GM19023 (cell line): ENCODE data around the gene ATP13A1.

Experiments used
- ATAC-seq: cut with Tn5 transposase; IDR thresholded peaks from one replicate; pipeline ENCODE4 v1.9.1; 2021; ENCODE audit warnings: mild to moderate bottlenecking, moderate library complexity; ENCODE audit not compliant: unreplicated experiment

ATP13A1 gene

DNA sequence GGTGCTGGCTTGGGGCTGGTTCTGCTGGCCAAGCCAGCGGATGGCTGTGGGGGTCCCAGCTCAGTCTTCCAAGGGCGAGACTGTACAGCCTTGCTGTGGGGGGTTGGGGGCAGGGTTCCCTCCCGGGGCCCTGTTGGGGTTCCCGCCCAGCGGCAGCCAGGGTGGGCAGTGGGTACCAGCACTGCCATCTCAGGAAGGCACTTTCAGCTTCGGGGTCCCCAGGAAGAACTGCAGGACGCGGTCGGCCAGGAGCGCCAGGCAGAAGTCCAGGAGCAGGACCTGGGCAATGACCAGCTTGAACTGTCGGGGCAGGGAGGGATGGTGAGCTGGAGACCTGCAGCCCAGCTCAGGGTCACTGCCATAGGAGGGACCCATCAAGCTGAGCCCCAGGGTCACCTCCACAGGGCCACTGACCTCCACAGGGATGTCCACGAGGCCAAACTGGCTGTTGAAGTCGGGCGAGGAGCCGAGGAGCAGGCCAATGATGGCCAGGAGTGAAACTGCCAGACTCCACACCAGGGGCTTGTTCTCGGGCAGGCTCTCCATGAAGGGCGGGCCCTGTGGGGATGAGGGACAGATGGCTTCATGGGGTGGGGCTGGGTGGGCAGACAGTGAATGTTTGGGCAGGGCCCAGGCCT, 18.1 kb downstream of the ATP13A1 start:
- ATAC-seq = no peak

DNA sequence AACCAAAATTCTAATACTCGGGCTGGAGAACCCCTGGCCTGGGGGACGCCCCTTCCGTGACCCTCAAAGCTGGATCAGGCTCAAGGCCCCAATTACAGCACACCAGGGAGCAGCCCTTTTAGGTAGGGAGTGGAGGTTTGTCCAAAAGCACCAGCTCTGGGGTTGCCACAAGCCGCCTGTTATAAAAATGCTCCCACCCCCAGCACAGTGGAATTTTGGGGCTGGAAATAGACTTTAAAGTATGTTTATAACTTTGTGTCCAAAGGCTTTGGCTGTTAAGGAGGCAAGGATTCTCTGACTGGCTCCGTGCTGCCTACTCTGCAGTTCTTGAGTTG, 19.5 kb downstream of the ATP13A1 start:
- ATAC-seq = no peak

DNA sequence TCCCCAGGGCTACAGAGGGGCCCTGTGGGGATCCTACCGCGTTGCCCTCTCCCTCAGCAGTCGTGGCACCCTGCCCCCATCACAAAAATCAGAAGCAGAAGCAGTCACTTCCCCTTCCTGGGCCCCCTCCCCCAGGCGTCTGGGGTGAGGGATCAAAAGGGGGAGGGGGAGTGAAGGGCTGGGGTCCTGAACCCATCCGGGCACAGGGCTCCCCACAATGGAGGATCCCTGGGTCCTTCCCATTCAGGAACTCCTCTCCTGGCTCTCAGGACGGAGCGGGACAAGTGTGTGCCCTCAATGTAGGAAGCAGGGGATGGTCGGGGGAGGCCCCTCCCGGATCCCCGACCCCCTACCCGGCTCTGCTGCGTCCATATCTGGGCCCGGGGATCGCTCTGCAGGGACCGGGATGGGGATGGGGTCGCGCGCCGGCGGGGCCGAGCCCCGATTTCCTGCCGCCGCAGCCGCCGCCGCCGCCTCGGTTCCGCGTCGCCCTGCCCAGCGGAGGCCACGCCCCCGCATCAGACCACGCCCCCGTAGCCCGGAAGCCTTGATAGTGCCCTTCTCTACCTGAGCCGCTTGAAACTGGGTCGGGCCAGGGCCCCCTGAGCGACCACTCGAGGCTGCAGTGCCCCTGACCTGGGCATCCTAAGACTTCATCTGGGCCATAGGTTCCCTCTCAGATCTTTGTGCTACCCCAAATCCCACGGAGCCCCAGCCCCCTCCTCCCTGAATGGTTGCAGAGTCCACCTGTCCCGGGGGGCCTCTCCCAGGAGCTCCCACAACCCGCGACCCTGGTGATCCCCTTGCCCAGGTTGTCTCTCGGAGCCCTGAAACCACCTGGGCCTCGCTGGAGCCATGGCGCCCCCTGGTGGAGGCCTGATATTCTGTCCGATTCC, 20.1 kb downstream of the ATP13A1 start, which contains the start of gene GMIP:
Gene GMIP (minus strand): TSS at position 500 of the 896 bp plus-strand sequence. CDS start 128 bp downstream, at position 372.
- peak; percentile 71 for ATAC-seq

DNA sequence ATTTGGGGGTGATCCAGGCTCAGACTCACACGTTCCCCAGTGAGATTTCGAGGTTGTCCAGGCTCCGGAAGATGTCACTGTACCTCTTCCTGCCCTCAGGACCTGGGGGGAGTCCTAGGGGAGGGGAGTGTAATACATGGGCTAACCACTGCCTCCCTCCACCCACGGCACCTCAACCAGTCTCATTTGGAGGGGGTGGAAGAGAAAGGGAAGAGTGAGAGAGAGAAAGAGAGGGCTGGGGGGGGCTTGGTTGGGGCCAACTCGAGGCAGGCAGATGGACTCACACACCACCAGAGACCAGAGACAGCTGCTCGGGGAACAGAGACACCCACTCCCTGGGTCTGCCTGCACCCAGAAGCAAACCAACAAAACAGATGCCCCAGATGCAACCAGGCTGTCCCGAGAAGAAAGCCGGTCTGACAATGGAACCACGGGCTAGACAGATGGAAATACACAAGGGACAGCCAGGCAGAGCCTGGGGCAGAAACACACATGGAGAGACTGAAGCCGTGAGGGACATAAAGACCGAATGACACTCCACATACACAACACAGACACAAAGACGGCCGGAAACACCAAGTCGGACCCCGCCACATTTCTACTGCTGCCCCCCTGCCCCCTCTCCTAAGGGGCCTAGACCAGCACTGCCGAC, 20.8 kb downstream of the ATP13A1 start:
- ATAC-seq = peak; percentile 15

DNA sequence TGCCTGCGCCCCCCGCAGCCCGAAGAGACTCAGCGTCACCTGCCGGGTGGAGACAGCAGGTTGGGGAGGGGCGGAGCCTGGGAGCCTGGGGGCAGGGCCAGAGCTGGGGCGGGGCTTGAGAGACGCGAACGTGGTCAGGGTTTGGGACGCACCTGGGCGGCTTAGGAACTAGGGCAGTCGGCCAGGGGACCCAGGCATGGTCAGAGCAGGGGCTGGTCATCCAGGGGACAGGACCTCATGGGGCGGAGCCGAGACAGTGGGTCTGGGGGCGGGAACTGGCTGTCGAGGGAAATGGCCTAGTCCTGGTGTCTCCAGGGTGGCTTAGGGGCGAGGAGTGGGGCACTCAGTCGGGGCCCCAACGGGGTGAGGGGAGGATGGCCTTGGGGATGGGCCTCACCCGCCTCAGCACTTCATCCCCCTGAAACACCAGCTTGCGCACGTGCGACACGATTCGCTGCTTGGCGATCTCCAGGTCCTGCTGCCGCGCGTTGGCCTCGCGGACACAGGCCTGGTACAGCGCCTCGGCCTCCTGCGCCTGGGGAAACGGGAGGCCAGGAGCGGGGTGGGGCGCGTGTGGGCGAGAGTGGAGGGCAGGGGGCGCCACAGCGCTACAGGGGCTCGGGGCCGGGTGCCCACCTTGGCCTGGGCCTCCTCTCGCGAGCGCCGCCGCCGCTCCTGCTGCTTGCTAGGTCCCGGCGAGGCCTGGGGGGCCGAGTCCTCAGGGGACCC, 25.8 kb downstream of the ATP13A1 start:
- ATAC-seq = no peak

DNA sequence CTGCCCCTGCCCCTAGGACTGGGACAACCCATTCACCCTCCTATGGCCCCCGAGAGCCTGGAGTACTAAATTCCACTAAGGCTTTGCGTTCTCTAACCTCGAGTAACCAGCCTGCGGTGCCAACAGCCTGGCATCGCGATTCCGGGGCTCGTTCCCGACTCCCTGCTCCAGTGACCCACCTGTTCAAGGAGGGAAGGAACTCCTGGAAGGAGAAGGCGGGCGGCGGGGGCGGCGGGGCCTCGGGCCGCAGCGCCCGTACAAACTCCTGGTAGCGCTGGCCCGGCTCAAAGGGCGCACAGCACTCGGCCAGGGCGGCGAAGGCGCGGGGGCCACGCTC, 26.3 kb downstream of the ATP13A1 start:
- no peak for ATAC-seq

DNA sequence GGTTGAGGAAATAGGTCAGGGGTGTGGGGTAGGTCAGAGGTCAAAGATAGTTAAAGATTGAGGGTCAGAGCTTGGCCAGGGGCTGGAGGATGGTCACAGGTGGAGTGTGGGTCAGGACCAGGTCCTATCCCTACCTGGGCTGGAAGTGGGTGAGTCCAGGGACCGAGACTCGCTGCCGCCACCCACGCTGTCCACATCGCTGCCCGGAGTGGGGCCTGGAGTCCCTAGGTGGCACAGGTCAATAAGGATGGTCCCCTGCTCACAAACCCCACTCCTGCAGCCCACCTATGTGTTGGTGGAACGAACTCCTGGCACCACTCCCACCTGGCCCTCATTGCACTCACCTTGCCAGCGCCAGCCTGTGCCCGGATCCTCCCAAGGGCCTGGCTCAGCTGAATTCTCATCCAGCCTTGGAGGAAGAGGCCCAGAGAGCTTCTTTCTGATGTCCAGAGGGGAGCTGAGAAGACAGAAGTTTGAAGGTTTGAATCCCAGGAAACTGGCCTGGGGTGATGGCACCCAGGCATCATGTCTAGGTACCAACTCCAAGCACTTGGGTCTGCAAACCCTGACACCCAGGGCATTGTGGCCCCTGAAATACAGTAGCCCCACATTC, 26.8 kb downstream of the ATP13A1 start:
- no peak for ATAC-seq

DNA sequence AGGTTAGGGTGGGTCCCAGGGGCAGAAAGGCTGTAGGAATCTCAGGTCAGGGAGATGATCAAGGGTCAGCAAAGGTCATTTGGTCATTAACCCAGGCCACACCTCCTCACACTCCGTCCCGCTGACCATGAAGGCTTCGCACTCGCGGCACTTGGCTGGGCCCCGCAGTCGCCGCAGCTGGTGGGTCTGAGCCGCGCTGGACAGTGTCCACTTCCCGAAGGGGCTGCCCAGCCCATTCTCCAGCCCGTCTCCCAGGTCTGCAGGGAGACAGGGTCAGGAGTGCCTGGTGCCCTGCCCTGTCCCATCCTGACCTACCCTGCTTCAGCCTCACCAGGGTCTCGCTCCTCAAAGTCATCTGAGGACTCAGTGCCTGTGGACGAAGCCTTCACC, 28.2 kb downstream of the ATP13A1 start:
- ATAC-seq = no peak

DNA sequence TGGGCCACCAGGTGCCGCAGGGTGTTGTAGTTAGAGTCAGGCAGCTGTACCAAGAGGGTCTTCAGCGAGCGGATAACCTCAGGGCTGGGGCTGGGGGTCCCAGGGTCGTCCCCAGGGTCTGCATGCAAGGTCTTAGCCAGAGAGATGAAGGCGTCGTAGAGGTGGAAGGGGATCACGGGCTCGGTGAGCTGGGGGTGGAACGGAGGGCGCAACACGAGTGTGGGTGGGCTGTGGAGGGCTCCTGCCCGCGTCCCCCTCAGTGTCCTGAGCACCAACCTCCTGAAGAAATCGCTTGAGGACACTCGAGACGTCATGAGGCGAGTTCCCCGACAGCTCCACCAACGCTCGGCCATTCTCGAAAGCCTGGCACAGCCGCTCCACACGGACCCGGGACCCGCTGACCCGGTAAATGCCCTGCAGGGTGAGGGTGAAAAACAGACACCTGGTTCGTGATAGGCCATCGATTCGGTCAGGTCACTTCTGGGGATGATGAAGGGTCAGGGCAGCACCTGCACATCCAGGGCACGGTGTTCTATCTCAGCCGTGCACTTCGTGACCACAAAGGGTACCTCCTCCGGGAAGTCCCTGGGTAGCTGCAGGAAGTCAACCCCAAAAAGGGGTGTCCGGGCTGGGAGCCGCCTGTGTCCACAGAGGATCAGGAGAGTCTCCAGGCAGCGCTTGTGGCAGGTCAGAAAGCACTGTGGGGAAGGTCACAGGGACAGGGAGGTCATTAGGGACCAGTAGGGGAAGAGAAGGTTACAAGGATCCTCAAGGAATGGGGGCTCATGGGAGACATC, 28.8 kb downstream of the ATP13A1 start:
- ATAC-seq = no peak

DNA sequence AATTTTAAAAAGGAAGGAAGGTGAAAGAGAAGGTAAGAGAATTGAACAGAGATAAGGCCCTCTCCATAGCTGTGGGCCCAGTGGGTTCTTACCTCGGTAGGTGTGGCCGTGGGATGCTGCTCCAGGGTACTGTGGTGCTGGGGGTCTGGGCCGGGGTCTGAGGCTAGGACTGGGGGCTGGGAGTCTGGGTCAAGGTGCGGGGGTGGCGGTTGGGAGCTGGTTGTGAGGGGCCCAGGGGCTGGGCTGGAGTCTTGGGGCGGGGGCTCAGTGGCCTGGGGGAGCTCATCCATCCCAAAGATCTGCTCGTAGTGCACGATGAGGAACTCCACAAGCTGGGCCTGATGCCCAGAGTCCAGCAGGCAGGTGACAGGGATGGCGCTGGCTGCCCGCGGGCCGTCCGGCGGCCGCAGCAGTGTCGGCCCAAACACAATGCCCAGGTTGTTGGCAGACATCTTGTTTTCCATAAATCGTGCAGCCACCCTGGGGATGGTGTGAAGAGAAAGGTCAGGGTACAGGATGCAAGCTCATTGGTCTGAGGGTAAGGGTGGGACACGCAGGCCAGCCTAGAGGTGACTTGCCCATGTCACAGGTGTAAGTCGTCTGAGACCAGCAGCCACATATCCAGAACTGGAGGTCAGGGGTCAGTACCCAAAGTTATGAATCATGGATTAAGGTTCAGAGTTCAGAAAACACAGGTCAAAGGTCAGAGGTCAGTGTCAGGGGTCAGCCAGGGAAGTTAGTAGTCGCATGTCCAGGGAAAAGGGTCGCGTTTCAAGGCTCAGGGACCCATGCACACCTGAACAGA, 29.6 kb downstream of the ATP13A1 start:
- ATAC-seq = no peak

DNA sequence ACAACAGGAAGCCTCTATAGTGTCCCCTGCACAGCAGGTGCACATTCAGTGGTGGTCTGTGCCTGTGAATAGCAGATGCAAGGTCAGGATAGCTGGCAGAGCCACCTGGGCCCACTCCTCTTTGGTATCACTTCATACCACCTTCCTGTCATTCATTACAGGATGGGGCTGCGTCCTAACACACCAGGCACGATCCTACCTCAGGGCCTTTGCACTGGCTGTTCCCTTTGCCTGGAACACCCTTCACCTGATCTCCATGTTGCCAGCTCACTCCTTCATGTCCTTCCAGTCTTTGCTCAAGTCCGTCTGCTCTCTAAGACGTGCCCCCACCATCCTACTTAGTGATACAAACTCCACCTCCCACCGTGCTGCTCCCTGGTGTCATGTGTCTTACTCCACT, 30.8 kb downstream of the ATP13A1 start:
- ATAC-seq = no peak

DNA sequence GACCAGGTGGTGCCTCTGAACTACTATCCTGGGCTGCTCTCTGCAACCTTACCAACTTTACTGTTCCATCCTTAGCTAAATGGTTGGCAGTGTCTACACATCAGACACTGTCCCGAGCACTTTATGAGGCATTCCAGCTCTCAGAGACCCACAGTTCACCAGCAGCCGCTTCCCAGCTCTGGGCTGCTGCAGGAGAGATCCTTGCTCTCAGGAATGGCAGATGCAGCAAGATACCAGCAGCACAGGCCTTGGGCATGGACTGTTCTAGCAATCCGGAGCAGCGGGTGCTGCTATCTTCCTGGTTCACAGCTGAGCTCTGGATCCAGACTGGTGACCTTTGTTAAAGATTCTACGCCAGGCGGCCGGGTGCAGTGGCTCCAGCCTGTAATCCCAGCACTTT, 32.1 kb downstream of the ATP13A1 start:
- ATAC-seq = no peak

DNA sequence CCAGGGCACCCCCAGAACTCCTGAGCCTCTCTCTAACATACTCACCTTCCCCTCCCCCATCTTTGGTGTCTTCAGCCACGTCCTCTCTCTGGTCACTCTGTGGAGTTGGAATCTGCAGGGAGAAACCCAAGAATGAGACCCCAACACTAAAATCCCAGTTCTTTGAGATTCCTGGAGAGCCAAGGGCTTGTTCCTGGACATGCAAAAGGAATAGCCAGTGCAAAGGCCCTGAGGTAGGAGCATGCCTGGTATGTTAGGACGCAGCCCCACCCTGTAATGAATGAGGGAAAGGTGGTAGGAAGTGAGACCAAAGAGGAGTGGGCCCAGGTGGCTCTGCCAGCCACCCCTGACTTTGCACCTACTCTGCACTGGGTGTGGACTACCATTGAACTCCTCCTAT, 33.0 kb downstream of the ATP13A1 start:
- no peak for ATAC-seq

DNA sequence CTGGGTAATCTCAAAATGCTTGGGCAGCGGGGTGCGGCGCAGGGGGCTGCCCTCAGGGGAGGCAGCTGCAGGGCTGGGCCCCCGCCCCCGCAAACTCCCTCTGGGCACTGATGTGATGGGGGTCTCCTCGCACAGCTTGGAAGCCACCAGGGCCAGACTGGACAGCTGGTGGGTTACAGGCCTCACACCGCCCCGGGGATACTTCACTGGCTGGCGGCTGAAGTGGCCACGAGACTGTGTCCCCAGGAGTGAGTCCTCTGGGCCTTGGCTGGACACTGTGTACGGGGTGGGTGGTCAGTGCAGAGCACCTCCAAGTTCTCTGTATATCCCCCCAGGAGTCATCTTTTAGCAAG, 33.4 kb downstream of the ATP13A1 start:
- ATAC-seq = no peak

DNA sequence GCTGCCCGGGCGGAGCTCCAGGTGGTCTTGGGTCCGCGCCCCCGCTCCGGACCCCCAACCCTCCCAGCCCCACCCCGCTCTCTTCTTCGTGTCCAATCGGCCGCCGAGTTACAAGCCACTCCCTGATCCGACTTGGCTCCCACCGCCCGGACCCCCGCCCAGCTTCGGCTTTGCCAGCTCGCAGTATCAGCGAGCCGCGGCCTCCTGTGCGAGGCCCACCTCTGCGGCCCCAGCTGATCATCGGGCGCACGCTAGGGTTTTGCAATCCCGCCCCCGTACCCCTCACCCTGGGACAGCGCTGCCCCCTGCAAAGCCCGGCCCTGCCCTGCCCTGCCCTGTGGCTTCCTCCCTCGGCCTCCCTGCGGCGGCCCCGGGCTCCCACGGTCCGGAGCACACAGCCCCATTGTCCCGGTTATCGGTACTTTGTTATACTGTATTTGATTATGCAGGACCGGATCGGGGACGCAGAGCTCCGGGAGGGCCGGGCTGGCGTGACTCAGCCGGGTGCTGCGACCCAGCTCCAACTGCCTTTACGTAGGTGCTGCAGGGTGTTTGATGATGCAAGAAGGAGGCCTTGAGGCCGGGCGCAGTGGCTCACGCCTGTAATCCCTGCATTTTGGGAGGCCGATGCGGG, 34.9 kb downstream of the ATP13A1 start:
- peak; percentile 17 for ATAC-seq

DNA sequence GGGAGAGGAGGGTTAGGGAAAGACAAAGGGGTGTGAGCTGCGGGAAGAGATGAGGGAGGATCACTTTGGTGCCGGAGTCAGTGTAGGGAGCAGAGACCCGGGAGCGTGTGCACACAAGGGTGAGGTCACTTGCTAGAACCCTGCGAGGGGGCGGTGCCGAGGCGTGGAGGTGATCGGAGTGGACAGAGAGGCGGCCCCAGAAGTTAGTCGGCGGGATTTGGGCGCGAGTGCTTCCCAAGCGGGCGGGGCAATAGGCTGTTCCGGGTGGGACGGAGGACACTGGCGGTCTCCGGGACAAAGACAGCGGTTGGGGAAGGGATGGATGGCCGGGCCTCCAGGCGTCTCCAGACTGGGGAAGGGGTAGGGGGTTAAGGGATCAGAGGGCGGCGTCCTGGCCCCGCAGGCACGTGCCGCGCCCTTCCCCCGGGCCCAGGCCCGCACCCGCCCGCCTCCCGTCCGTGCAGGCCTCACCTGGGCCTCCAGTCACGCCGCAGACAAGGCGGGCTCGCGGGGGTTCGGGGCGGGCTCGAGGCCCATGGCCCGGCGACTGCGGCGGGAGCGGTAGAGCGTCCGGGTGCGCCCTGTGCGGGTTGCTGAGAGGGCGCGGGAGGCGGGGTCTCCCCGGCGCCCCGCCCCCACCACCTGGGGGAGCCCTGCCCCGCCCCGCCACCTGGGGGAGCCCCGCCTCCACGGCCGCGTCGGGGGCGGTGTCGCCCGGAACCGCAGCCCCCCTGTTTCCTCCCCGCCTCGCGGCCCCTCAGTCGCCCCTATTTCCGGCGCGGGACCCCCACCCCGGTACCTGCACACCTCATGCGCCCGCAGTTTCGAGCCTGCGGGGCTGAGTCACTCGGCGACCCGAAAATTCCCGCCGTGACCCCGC, 35.6 kb downstream of the ATP13A1 start, which contains the start of gene LPAR2:
Gene LPAR2 (minus strand): TSS at position 600 of the 880 bp plus-strand sequence. CDS start 945 bp downstream, outside the sequence.
- peak; percentile 61 for ATAC-seq

DNA sequence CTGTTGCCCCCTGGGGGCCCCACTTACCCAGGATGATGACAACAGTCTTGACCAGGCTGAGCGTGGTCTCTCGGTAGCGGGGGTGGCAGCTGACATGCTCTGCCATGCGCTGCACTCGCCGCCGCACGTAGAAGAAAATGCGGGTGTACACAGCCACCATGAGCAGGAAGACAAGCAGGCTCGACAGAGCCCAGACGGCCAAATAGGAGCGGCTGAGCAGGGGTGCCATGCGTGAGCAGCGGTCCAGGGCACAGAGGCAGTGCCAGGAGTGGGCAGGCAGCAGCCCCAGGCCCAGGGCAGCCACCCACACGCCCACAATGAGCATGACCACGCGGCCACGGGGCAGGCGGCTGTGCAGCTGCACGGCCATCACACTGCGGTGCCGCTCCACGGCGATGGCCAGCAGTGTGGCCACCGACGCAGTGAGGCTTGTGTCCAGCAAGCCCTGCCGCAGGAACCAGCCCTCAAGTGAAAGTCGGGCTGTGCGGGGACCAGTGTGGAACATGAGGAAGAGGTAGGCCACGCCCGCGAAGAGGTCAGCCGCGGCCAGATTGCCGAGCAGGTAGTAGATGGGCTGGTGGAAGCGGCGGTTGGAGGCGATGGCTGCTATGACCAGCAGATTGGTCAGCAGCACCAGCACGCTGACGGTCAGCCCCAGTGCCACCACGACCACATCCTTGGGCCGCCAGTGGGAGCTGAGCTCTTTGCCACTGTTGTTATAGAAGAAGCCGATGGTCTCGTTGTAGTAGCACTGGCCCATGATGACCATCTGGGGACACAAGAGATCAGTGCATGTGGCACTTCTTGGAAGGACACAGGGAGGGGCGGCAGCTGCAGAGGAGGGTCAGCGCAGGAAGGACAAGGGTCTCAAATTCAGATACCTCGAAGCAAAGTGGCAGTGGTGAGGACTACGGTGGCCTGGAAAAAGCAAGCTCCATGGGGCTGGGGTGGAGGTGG, 36.7 kb downstream of the ATP13A1 start:
- no peak for ATAC-seq
